ENCODE data around the gene SUMF1.

The SUMF1 gene

DNA sequence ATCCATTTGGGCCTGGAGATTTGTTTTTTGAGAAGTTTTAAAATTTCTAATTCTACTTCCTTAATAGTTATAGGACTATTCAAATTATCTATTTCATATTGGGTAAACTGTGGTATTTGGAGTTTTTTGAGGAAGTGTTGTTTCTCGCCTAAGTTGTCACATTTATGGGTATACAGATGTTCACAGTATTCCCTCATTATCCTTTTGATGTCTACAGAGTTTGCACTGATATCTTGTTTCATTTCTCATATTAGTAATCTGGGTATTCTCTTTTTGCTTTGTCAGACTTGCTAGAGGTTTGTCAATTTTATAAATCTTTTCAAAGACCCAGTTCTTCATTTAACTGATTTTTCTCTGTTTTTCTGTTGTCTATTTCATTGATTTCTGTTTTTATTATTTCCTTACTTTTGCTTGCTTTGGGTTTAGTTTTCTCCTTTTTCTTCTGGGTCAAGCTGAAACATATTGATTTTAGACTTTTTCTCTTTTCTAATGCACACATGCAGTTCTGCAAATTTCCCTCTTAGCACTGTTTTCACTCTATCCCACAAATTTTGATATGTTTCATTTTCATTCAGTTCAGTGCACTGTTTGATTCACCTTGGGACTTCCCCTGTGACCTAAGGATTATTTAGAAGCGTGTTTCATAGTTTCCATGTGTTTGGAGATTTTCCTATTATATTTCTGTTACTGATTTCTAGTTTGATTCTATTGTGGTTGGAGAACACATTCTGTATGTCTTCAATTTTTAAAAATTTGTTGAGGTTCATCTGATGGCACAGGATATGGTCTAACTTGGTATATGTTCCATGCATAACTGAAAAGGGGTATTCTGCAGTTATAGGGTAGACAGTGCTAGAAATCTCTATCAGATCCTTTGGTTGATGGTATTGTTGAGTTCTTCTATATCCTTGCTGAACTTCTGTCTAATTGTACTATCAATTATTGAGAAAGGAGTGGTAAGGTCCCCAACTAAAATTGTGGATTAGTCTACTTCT is 79.6 kb downstream of the SUMF1 start:
- no peak for DNase-seq (ENCODE audit: low read depth in 3 of 3)

DNA sequence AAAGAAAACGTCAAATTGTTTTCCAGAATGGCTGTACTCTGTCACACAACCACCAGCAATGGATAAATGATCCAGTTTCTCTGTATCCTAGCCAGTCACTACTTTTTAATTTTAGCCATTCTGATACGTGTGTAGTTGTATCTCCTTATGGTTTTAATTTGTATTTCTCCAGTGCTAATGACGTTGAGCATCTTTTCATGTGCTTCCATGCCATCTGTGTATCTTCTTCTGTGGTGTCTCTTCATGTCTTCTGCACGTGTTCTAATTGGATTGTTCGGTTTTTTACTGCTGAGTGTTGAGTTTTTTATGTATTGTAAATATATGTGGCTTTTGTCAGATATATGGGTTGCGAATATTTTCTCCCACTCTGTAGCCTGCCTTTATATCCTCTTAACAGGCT is 81.9 kb downstream of the SUMF1 start:
- no peak for DNase-seq (ENCODE audit: low read depth in 3 of 3)

DNA sequence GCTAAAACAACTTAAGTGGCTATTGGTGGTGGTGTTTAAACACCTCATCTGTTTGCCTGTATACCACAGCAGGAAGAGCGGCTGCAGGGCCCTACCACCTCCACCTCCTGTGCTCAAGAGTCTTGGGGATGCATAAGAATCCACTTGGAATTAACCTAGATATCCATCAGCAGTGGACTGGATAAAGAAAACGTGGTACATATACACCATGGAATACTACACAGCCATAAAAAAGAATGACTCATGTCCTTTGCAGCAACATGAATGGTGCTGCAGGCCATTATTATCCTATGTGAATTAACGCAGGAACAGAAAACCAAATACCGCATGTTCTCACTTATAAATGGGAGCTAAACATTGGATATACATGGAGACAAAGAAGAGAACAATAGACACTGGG is 87.1 kb downstream of the SUMF1 start:
- no peak for DNase-seq (ENCODE audit: low read depth in 3 of 3)

DNA sequence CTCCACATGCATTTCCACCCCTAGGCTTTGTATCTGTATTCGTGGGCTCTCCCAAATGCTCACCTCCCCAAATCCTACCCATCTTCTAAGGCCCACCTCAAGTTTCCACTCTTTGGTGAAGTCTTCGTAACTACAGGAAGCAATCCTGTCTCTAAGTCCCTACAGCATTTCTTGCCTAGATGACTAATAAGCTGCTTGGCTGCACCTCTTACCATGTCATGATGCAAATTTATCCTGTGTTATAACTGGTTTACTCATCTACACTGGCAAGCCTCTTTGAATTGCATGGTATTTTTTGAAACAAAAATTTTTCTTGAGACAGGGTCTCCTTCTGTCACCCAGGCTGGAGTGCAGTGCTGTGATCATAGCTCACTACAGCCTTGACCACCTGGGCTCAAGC is 90.6 kb downstream of the SUMF1 start:
- no peak for DNase-seq (ENCODE audit: low read depth in 3 of 3)

DNA sequence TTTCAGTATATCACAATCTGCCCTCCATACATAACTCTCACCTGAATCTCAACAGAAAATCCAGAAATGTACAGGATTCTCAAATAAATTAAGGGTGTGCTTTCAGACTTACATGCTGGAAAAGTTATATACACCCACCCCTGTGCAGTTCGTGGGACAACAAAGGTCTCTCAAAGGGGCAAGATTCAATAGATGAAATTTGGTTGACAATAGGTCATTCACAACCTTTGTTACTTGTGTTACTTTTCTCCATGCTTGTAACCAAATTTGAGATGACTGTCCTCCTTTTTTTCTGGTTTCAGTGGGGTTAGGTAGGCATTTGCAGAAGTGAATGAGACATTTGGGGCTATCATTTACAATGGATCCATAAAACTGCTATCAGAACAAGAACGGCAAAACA is 91.2 kb downstream of the SUMF1 start:
- no peak for DNase-seq (ENCODE audit: low read depth in 3 of 3)

DNA sequence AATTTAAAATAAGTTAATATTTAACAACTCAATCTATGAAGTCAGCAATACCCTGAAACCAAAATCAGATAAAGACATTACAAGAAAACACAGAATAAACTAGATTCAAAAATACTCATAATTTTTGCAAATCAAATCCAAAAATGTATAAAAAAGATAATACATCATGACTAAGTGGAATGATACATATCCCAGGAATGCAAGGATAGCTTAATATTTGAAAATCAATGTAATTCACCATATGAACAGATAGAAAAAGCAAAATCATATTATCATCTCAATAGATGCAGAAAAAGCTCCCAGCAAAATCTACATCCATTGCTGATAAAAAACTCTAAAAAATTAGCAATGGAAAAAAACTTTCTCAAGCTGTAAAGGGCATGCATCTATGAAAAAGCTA is 93.4 kb downstream of the SUMF1 start:
- no peak for DNase-seq (ENCODE audit: low read depth in 3 of 3)

DNA sequence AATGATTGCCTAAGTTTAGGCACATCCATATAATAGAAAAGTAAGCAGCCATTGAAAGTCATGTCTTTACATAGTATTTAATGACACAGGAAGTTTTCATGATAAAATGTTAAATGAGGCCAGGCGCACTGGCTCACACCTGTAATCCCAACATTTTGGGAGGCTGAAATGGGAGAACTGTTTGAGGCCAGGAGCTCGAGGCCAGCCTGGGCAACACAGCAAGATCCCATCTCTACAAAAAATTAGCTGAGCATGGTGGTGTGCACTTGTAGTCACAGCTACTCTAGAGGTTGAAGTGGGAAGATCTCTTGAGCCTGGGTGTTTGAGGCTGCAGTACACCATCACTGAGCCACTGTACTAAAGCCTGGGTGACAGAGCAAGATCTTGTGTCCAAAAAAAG is 104.5 kb downstream of the SUMF1 start:
- no peak for DNase-seq (ENCODE audit: low read depth in 3 of 3)

DNA sequence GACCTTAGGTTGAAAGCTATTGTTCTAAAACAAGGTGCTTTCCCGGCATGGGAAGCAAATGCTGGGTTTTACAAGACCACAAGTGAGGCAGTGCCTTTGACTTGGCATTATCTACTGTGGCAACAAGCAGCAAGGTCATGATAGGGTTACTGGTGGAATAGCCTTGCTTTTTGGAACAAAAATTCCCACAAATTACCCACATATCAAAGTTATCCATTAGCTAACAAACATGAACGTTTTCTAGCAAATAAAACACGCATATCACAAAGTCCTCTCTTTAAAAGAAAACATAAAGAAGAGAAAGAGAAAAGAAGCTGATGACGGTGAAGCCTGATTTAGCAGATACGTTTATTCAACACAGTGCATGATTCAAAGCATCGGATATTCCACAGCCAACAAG is 106.3 kb downstream of the SUMF1 start:
- DNase-seq (ENCODE audit: low read depth in 3 of 3), result no peak

DNA sequence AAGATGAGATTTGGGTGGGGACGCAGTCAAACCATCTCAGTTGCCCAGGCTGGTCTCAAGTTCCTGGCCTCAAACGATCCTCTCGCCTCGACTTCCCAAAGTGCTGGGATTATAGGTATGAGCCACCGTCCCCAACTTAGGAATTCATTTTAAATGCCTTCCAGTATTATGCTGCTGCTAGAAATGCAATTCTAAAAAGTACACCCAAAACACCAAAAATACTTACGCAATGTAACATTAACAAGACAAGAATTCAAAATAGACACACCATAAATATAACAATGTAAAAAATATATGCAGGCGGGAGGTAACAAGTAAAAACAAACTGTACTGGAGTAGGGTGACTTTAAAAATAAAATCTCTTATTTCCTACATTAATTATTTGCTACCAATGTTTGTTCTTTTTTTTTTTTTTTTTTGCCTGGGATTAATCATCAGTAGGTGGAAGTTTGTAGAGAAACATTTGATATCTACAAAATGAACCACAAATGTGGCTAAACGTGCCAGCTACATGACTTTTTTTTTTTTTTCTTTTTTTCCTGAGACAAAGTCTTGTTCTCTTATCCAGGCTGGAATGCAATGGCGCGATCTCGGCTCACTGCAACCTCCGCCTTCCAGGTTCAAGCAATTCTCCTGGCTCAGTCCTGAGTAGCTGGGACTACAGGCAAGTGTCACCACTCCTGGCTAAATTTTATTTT is 107.1 kb downstream of the SUMF1 start:
- no peak for DNase-seq (ENCODE audit: low read depth in 3 of 3)

DNA sequence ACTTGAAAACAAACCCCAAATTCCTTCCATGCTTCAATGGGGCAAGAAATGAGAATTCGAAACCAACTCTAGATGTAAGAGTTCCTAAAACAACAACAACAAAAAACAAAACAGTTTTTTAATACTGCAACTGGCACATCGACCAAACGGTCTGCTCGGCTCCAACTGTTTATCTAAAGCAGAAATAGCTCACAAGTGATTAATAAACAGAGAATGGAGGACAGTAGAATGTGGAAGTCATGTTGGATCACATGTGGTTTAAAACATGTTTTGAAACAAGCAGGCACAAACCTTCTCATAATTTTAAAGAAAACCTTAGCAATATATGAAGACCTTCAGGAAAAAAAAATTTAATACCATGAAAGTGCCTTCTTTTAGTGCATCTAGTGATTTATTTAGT is 108.8 kb downstream of the SUMF1 start:
- DNase-seq (ENCODE audit: low read depth in 3 of 3), result no peak

DNA sequence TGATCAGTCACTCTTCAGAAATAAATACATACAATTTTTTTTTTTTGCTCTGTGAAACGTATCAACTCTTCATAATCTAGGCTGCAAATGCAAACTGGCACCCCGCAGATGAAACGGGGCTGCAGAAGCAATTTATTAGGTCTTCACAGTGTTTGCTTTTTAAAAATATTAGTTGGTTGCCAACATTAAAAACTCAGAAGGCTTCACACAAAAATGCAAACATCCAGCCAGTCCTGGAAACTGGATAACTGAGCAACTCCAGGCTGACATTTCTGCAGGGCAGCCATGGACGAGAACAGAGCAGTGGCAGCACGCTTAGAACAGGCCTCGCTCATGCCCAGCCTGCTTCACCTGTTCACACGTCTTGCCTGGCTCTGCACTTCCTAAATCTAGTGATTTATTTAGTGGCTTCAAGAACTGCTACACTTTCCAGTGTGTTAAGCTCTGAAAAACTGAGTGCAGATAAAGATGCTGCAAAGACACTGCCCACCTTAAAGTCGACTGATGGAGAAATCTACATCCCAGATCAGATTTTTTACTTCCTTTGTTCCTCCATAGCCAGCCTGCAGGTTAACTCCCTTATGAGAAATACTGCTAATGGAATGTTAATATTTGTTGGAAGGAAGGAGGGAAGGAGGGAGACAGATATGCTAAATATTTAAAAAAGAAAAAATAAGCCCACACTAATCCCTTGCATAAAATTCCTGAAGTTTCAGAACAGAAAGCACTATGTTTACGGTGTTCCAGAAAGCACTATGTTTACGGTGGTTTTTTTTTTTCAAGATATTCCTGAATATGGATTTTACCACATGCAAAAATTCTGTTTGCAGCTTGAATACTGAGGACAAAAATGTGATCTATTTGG is 110.3 kb downstream of the SUMF1 start:
- no peak for DNase-seq (ENCODE audit: low read depth in 3 of 3)

DNA sequence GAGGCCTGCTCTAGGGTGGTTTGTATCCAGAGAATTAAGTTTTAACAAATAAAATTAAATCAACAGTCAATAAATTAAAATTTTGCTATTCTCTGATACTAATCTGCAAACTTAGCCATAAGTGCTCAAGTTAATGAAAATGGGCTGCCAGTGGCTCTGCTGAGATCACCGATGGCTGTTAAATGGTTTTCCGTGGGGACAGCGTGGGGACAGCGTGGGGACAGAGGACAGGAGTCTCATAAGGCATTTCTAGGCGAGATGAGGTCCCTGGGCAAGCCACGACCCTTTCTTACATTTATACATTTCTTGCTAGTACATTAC is 110.9 kb downstream of the SUMF1 start:
- no peak for DNase-seq (ENCODE audit: low read depth in 3 of 3)

DNA sequence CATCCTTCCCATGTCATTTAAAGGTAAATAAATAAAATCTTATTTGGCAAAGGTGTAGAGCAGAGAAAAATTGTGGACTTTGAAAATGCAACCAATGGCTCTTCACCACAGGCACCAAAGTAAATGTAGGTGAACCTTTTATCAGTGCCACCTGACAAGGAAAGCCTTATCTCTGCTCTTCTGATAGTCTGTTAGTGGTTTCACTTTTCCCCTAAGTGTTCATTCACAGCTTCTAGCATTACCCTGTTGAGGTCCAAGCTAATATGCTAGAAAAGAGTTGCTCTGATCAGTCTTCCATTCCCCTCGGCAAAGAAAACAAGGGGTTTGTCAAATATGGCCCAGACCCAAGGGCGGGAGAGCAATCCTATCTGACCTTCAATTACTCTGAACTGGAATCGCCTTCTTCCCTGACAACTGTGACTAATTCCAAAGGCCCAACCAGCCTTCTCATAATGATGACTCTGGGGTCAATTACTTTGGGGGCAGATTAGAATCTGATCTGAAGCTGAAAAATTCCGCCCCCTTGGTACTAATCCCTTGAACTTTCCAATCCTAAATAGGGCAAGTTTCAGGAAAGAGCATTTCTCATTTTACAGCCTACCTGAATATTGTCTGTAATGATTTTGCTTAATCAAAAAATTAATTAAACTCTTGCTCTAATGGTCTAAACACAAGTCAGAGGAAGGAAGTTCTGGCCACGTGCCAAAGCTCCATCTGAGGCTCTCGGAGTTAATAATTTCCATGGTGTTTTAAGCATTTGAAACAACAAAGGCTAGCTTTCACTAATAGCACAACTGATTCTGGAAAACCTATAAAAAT is 111.5 kb downstream of the SUMF1 start:
- DNase-seq (ENCODE audit: low read depth in 3 of 3), result no peak

DNA sequence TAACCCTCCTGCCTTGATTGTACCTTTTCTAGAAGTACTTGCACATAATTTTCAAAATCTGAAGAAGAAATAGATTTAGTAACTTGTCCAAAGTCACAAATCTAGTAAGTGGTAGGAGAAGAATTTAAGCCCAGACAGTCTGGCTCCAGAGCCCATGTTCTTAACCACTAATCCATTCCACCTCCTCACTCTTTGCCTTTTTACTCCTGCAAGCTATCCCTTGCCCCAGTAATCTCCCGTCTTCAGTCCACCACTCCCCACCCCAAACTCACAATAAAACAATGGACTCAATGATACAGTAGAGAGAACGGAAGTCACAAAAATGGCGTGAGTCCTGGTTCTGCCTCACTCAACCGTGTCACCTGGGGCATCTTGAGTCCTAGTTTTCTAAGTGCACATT is 115.2 kb downstream of the SUMF1 start:
- DNase-seq (ENCODE audit: low read depth in 3 of 3), result no peak

DNA sequence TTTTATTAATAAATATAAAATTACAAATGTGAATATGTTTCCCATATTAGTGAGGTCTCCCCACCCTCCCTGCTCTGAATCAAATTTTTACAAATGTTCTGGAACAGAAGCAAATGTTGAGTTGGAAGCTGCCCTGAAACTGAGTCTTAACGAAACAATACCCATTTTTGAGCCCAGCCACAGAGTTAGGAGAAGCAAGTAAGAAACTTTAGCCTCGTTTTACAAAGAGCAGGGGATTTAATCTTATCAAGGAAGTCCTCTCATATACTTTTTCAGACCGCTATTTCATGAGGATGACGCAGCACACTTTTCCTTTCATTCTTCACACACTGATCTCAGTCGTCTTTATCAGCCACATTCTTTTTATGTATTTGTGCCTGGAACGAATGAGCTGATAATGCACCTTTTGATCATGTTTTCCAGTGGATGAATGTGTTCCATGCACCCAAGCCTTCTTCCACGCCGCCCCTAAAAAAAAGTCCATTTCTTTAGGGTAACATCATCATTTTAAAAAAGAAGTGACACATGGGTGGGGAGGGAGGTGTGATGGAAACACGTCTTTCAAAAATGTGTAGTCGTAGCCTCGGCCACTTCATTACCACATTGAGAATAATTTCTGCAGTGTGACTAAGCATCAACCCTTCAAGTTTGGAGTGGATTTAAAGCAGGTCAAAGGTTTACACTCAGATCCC is 115.8 kb downstream of the SUMF1 start:
- peak; percentile 18 to 31 (median 28) for DNase-seq (ENCODE audit: low read depth in 3 of 3)

DNA sequence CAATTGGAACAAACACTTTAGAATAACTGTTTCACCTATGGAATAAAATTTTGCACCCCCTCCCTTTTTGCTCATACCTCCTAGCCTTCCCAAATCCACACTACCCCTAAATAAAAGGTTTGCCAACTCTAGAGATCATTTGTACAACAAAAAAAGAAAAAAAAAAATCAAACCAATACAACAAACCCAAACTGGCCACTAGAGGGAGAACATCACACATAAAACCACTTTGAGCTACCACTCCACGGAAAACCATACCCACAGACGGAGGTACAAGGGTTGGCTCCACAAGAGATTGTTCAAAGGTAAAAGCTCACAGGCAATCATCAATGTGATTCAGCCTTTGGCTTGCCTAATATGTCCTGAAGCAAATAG is 116.3 kb downstream of the SUMF1 start:
- peak; percentile 18 to 38 (median 22) for DNase-seq (ENCODE audit: low read depth in 3 of 3)

DNA sequence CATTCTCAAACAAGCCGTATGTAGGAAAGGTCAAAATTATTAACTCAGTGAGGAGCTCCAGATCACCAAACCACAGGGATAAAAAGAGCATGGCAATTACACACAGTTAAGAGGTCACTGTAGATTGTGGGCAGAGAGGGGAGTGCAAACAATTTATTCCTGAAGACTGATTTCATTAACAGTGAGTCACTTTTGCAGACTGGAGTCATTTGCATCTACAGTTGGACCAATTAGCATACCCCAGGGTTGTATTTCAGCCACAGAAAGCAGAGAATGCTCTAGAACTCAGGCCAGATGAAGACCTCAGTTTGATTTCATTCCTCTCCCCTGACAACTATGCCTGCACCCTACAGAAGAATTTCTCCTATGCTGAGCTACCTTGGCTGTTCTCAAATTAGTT is 123.8 kb downstream of the SUMF1 start:
- no peak for DNase-seq (ENCODE audit: low read depth in 3 of 3)

DNA sequence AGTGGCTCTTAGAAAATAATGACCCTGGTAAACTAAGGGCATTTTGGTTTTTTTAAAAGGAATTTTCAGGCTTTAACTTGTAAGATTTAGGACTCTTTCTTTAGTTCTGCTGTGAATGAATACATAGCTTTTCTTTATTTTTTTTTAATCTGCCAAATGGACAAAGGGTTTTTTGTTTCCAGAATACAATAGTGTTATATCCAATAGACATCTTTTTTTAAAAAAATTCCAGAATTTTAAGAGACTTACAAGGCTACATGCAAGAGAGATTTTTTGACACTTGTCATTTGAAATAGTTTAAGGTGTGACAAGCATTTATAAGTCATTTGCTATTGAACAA is 125.8 kb downstream of the SUMF1 start:
- DNase-seq (ENCODE audit: low read depth in 3 of 3), result no peak

DNA sequence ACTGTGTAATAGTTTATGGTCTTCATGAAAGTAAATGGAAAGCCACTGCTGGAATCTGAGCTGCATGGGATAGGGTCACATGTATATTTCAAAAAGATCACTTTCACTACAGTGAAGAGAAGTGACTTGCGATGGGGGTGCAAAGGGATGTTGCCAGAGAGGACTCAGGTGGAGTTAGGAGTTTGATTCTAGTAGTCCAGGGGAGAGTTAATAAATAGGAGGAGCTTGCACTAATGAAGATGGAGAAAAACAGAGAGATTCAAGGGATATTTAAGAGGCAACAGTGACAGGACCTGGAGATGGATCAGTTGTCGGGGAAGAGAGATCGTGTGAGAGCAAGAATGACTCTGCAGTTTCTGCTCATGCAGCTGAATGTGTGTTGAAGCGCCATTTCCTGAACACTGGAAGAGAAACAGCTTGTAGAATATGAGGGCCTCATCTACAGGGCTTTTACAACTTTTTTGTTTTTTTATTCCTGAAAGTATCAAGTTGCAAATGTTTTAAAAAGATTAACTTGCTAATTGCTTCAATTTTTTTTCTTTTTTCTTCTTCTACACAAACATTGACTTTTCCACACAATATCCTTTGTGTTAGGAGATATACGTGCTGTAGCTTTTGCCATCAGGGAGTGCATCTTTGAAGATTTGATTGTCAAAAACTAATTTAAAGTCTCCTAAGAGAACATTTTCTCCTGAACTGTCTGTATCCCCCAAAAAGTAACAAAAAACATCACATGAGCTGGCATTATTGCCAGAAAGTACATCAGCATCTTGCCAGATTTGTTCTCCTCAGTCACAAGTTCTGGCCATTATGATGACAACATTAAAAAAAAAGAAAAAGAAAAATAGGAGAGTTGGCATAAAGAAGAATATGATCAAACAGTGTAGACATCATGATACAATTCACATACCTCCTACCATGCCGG is 126.4 kb downstream of the SUMF1 start:
- DNase-seq (ENCODE audit: low read depth in 3 of 3), result no peak

DNA sequence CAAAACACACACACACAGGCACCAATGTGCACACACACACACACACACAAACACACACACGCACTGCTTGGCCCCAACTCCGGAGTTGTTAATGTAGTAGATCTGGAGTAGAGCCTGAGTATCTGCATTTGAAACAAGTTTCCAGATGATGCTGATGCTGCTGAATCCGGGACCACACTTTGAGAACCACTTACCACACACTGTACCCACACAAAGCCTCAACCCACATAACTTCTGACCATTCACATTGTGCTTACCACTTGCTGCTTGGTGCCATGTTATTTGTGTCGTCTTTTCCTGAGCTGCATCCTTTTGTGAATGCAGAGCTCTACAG is 127.0 kb downstream of the SUMF1 start:
- DNase-seq (ENCODE audit: low read depth in 3 of 3), result no peak
